Measurements from ENCODE around the gene TLCD5. TPM values are rescaled to one million over a fixed set of nuclear protein-coding genes. Genes with fewer than 3 reads are reported as not detected.

TLCD5 gene
- total RNA-seq, 1 experiment from 2014 or later = 6.2 TPM

DNA sequence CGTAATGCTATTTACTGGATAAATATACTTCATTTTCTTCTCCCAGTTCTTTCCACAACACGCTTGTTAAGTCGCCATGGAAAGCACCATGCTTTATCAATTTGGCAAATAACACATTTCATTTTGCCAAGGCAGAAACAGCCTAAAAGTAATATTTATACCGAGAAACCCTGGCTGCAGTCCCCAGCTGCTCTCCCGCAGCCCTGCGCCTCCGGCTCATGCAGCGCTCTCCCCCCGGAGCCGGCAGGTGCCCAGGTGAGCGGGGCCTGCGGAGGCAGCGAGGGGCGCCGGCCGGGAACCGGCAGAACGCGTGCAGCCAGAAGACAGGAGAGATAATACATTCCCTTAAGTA, 10.4 kb downstream of the TLCD5 start:
- no TSS peak for BruUV-seq (replicated peaks)

DNA sequence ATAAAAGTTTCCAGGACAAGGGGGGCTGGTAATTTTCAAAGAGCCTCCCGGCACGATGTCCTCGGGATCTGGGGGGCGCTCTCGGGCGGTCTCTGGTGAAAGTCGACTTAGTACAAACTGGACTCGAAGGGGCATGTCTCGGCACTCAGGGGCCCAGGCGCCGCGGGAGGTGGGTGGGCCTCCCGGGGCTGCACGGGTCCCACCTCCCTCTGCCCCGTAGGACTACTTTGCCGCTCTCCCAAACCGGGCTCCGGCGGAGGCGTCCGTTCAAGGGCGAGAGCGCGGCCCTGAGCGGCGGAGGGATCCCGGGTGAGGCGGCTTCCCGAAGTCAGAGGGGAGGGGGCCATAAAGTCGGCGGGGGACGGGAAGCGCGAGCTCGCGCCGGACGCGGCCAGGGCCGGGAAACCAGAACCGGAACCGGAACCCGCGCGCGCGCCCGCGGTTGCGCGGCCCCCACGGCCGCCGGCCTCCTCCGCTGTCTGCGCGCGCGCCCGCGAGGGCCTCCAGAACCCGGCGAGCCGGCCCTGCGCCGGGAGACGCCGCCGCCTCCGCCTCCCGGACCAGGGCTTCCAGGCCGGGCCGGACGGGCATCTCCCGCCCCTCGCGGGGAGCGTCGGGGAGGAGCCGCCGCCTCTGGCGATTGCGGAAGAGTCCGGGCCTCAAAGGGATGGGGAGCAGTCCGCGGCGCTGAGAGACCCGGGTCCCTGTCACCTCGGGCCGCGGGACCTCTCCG, 11.0 kb downstream of the TLCD5 start, which contains the start of gene ARHGEF12:
Gene ARHGEF12, plus strand, starts transcription at position 506 of the 733 bp plus-strand sequence. CDS start 831 bp downstream, outside the sequence.
- no peaks in the 10 kb centered on the region for H3K27me3 ChIP-seq (ENCODE audit: low read length)
- peak within 1 kb of the TSS; percentile 85 for H3K4me3 ChIP-seq (ENCODE audit: low read length)
- peaks cover 60% of the 10 kb centered on the region for H3K4me1 ChIP-seq (ENCODE audit: insufficient read depth, low read length)
- DNase-seq (peak; percentile 97), ATAC-seq (peak; percentile 54)
- peak within 1 kb of the TSS; percentile 98 for H3K4me2 ChIP-seq (ENCODE audit: low read length)
- H3K9ac ChIP-seq (ENCODE audit: low read length) = peak within 1 kb of the TSS; percentile 75
- no peaks in the 10 kb centered on the region for H3K36me3 ChIP-seq (ENCODE audit: low read depth, low read length)
- H3K27ac ChIP-seq (ENCODE audit: low read length) = peak within 1 kb of the TSS; percentile 38
- peaks cover 46% of the 10 kb centered on the region for H3K79me2 ChIP-seq (ENCODE audit: low read length)
- no peaks in the 10 kb centered on the region for H3K9me3 ChIP-seq (ENCODE audit: low read length)
- CTCF ChIA-PET = interaction anchor here (0.9 kb wide), 1 partner anchor 32 kb away, joined by 4 read pairs; no protein-coding TSS in a partner anchor
- TF ChIP-seq EZH2 (IDR thresholded peaks at IDR 0.05; ENCODE audit: low read length, unreplicated experiment) (no peak), EZH2phosphoT487 (IDR thresholded peaks at IDR 0.05; ENCODE audit: borderline replicate concordance, low read length) (no peak)
- TF ChIP-seq, protein P1, sequence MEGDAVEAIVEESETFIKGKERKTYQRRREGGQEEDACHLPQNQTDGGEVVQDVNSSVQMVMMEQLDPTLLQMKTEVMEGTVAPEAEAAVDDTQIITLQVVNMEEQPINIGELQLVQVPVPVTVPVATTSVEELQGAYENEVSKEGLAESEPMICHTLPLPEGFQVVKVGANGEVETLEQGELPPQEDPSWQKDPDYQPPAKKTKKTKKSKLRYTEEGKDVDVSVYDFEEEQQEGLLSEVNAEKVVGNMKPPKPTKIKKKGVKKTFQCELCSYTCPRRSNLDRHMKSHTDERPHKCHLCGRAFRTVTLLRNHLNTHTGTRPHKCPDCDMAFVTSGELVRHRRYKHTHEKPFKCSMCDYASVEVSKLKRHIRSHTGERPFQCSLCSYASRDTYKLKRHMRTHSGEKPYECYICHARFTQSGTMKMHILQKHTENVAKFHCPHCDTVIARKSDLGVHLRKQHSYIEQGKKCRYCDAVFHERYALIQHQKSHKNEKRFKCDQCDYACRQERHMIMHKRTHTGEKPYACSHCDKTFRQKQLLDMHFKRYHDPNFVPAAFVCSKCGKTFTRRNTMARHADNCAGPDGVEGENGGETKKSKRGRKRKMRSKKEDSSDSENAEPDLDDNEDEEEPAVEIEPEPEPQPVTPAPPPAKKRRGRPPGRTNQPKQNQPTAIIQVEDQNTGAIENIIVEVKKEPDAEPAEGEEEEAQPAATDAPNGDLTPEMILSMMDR (conservative IDR thresholded peaks at IDR 0.05; ENCODE audit: low read depth, low read length) = peak; percentile 83
- intact Hi-C loops (cut with micrococcal nuclease) = loop anchor here (1.0 to 5.0 kb wide), 5 partner anchors 46 to 175 kb away; partner anchors contain the start of gene GRIK4
- peaks cover 32% of the 10 kb centered on the region for H4K20me1 ChIP-seq (ENCODE audit: low read length)
- POLR2A ChIA-PET (ENCODE audit: unreplicated experiment) = interaction anchor here (0.6 to 1.4 kb wide), 2 partner anchors 60 to 65 kb away, joined by 3 to 13 read pairs; no protein-coding TSS in a partner anchor
- H3K9me2 ChIP-seq (replicated peaks; ENCODE audit: low read length) = no peaks in the 10 kb centered on the region
- H2AFZ ChIP-seq (ENCODE audit: low read length) = peak within 1 kb of the TSS; percentile 97
- BruUV-seq (replicated peaks) = no TSS peak
- H3F3A ChIP-seq (ENCODE audit: low read length, unreplicated experiment) = peaks cover 3% of the 10 kb centered on the region

More for the DNA sequence above, 10.4 kb downstream of the TLCD5 start:
- H3K9me3 ChIP-seq (ENCODE audit: low read length) = no peaks in the 10 kb centered on the region
- no peaks in the 10 kb centered on the region; the same call in 1 of the 2 replicates for H3K36me3 ChIP-seq (ENCODE audit: low read depth, low read length)
- ATAC-seq (peak; percentile 11), DNase-seq (peak; percentile 47)
- H3F3A ChIP-seq (ENCODE audit: low read length, unreplicated experiment) = peaks cover 3% of the 10 kb centered on the region
- no peaks in the 10 kb centered on the region for H3K9me2 ChIP-seq (replicated peaks; ENCODE audit: low read length)
- peaks cover 41% of the 10 kb centered on the region for H3K79me2 ChIP-seq (ENCODE audit: low read length)
- H3K27me3 ChIP-seq (ENCODE audit: low read length) = no peaks in the 10 kb centered on the region
- H3K4me2 ChIP-seq (ENCODE audit: low read length) = peak overlapping the region; percentile 98
- intact Hi-C loops (cut with micrococcal nuclease) = loop anchor here (1.0 to 5.0 kb wide), 5 partner anchors 47 to 175 kb away; partner anchors contain the start of gene GRIK4
- H2AFZ ChIP-seq (ENCODE audit: low read length) = peak overlapping the region; percentile 97
- no peak for TF ChIP-seq EZH2 (IDR thresholded peaks at IDR 0.05; ENCODE audit: low read length, unreplicated experiment)
- TF ChIP-seq, protein P1 (conservative IDR thresholded peaks at IDR 0.05; ENCODE audit: low read depth, low read length) = no peak
- TF ChIP-seq EZH2phosphoT487 (IDR thresholded peaks at IDR 0.05; ENCODE audit: borderline replicate concordance, low read length) = no peak
- peaks cover 27% of the 10 kb centered on the region for H4K20me1 ChIP-seq (ENCODE audit: low read length)
- POLR2A ChIA-PET (ENCODE audit: unreplicated experiment) = interaction anchor here (0.6 to 1.4 kb wide), 3 partner anchors 60 to 97 kb away, joined by 3 to 13 read pairs (median 8); no protein-coding TSS in a partner anchor
- H3K9ac ChIP-seq (ENCODE audit: low read length) = peak overlapping the region; percentile 67
- peak overlapping the region; percentile 38 for H3K27ac ChIP-seq (ENCODE audit: low read length)
- H3K4me3 ChIP-seq (ENCODE audit: low read length) = peak overlapping the region; percentile 85
- peaks cover 60% of the 10 kb centered on the region for H3K4me1 ChIP-seq (ENCODE audit: insufficient read depth, low read length)
- CTCF ChIA-PET = interaction anchor here (0.6 to 0.9 kb wide), 4 partner anchors 19 to 103 kb away, joined by 3 to 4 read pairs (median 4); no protein-coding TSS in a partner anchor
